HL-60 (cell line): Measurements from ENCODE around the gene SMIM5.

Source experiments
- DNase-seq, 2 experiments: peaks; one replicate each; pipeline ENCODE4 v3.0.0-alpha.2; 2010 to 2020; ENCODE audit warnings: low read depth in 1 of 2, low spot score in 1 of 2
- H3K27ac ChIP-seq: fragments of 250-450 bp; sonication (Bioruptor Pico); replicated peaks from 2 replicates; pipeline ENCODE4 v1.5.1; 2020; ENCODE audit warnings: mild to moderate bottlenecking, moderate library complexity
- H3K27me3 ChIP-seq: fragments of 250-450 bp; sonication (Bioruptor Pico); 2 replicates; pipeline ENCODE4 v1.5.1; 2021; ENCODE audit warnings: mild to moderate bottlenecking, moderate library complexity; ENCODE audit not compliant: insufficient read depth, poor library complexity, severe bottlenecking
- H3K4me3 ChIP-seq: replicated peaks from 2 replicates; pipeline ENCODE4 v1.5.1; 2011; ENCODE audit warnings: mild to moderate bottlenecking, control low read depth, low read length; ENCODE audit not compliant: insufficient read depth
- GABPA ChIP-seq: IDR thresholded peaks from 2 replicates; pipeline ENCODE4 v1.6.1; 2012; ENCODE audit warnings: low read depth
- POLR2AphosphoS5 ChIP-seq: IDR thresholded peaks from 2 replicates; pipeline ENCODE4 v1.6.1; 2012; ENCODE audit warnings: low read depth
- SPI1 ChIP-seq: IDR thresholded peaks from 2 replicates; pipeline ENCODE4 v1.6.1; 2012; ENCODE audit warnings: low read depth, mild to moderate bottlenecking, borderline replicate concordance
- long read RNA-seq: library from polyadenylated mRNA; unstranded; transcript quantifications from one replicate; pipeline ENCODE4 v2.0.0, GENCODE V29; 2020
- TF ChIP-seq, protein P1 (sequence below): IDR thresholded peaks from one replicate; pipeline ENCODE4 v1.5.1; 2011; ENCODE audit warnings: low read length, control low read depth, inconsistent platforms; ENCODE audit not compliant: insufficient read depth
- TF ChIP-seq, protein P2 (sequence below): IDR thresholded peaks from 2 replicates; pipeline ENCODE4 v1.6.1; 2012; ENCODE audit warnings: low read depth; ENCODE audit not compliant: insufficient replicate concordance

SMIM5 gene, protein sequence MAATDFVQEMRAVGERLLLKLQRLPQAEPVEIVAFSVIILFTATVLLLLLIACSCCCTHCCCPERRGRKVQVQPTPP
- long read RNA-seq = 0 reads

DNA sequence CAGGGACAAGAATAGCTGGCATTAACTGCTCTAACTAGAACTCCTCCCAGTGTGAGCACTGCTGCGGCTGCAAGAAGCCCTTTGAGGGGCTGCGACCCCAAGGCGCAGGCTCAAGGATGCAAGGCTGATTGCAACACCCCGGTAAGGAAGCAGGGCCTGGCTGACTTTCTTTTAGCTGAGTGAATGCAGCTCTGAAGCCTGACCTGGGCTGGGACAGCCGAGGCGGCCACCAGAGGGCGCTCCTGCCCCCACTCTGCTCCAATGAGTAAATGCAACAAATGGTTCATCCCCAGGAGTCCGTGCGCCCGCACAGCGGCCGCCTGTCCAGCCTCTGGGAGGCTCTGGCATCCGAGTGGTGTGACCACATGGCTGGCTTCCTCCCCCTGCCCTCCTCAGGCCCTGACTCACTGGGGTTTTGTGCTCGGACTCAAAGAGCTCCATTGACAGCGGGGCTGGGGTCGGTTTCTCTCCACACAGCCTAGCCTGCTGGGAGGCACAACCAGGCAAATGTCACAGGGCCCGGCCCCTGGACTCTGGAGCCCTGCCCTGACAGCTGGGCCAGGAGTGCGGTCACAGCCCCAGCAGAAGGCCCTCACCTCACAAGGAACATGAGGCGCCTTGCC is at the start of gene SMIM5:
TSS of gene SMIM5 (plus strand) at position 572 of the 623 bp plus-strand sequence. CDS start 6,768 bp downstream, outside the sequence.
- H3K27me3 ChIP-seq = no peaks in the 10 kb centered on the region
- no peak within 1 kb of the TSS for H3K27ac ChIP-seq
- H3K4me3 ChIP-seq = no peak within 1 kb of the TSS
- TF ChIP-seq, protein P1, sequence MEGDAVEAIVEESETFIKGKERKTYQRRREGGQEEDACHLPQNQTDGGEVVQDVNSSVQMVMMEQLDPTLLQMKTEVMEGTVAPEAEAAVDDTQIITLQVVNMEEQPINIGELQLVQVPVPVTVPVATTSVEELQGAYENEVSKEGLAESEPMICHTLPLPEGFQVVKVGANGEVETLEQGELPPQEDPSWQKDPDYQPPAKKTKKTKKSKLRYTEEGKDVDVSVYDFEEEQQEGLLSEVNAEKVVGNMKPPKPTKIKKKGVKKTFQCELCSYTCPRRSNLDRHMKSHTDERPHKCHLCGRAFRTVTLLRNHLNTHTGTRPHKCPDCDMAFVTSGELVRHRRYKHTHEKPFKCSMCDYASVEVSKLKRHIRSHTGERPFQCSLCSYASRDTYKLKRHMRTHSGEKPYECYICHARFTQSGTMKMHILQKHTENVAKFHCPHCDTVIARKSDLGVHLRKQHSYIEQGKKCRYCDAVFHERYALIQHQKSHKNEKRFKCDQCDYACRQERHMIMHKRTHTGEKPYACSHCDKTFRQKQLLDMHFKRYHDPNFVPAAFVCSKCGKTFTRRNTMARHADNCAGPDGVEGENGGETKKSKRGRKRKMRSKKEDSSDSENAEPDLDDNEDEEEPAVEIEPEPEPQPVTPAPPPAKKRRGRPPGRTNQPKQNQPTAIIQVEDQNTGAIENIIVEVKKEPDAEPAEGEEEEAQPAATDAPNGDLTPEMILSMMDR = peak; percentile 94
- TF ChIP-seq SPI1 (no peak), POLR2AphosphoS5 (no peak)
- DNase-seq = peak; percentile 65 to 80

DNA sequence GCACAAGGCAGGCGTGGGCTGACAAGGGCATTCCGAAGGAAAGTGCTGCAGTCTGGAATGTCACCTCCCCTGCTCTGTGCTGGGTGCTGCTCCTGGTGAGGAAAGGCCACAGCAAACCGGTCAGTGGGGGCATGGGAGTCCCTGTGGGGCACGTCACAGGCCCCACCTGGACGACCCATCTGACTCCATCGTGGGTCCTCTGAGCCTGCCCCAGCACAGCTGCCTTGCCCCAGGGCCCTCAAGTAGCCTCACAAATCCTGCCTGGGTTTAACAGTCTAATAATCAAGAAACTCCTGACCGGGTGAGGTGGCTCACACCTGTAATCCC is 48.4 kb upstream of the SMIM5 start:
- no peak overlapping the region for H3K4me3 ChIP-seq
- no peak for DNase-seq
- peaks cover 19% of the 10 kb centered on the region for H3K27me3 ChIP-seq
- H3K27ac ChIP-seq = no peak overlapping the region
- no peak for TF ChIP-seq GABPA
- TF ChIP-seq, protein P1 = no peak
- no peak for TF ChIP-seq SPI1
- no peak for TF ChIP-seq POLR2AphosphoS5
- TF ChIP-seq, protein P2, sequence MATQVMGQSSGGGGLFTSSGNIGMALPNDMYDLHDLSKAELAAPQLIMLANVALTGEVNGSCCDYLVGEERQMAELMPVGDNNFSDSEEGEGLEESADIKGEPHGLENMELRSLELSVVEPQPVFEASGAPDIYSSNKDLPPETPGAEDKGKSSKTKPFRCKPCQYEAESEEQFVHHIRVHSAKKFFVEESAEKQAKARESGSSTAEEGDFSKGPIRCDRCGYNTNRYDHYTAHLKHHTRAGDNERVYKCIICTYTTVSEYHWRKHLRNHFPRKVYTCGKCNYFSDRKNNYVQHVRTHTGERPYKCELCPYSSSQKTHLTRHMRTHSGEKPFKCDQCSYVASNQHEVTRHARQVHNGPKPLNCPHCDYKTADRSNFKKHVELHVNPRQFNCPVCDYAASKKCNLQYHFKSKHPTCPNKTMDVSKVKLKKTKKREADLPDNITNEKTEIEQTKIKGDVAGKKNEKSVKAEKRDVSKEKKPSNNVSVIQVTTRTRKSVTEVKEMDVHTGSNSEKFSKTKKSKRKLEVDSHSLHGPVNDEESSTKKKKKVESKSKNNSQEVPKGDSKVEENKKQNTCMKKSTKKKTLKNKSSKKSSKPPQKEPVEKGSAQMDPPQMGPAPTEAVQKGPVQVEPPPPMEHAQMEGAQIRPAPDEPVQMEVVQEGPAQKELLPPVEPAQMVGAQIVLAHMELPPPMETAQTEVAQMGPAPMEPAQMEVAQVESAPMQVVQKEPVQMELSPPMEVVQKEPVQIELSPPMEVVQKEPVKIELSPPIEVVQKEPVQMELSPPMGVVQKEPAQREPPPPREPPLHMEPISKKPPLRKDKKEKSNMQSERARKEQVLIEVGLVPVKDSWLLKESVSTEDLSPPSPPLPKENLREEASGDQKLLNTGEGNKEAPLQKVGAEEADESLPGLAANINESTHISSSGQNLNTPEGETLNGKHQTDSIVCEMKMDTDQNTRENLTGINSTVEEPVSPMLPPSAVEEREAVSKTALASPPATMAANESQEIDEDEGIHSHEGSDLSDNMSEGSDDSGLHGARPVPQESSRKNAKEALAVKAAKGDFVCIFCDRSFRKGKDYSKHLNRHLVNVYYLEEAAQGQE = no peak

DNA sequence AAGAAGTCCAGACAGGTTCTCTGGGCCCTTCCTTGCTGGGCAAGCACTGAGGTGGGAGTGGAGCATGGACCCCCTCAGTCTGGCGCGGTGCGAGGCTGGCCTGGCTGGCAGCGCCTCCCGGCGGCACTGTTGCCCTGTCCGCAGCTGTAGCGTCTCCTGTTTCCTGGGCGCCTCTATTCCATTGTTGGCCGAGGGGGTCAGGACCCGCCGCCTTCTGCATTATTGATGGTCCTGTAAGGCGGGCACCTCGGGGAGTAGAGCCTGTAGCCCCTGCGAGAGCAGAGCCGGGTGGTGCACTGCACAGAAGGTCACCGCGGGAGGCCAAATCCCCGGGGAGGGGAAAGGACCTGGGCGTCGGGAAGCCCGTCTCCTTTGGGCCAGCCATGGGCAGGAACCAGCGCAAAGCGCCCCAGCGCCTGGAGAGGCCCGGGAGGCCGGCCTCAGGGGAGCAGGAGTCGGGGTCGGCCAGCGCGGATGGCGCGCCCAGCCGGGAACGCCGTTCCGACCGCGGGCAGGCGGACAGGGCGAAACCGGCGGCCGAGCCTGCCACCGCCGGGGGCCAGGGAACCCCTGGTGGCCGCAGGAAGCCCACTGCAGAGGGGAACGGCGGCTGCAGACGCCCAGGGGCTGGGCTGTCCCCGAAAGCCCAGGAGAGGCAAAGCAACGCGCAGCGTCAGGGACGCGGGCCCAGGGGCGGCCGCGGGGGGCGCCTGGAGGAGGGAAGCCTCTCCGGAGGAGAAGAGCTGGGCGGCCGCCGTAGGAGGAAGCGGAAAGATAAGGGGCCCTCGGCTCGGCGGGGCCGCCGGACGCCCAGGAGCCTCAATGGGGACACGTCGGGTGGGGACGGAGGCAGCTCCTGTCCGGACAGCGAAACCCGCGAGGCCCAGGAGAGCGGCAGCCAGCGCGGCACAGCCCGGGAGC is 45.3 kb upstream of the SMIM5 start, which contains the start of gene MYO15B:
TSS of gene MYO15B (plus strand) at position 126 of the 921 bp plus-strand sequence. CDS start at position 384, 258 bp downstream.
- peak within 1 kb of the TSS; percentile 27 for H3K4me3 ChIP-seq
- no peak for TF ChIP-seq POLR2AphosphoS5
- 0 out of 2 replicates have a peak, but pooled peaks have one; percentile 10 for TF ChIP-seq GABPA
- TF ChIP-seq SPI1 = no peak
- H3K27me3 ChIP-seq = peaks cover 19% of the 10 kb centered on the region
- 0 out of 2 replicates have a peak within 1 kb of the TSS, but pooled peaks have one; percentile 8 for H3K27ac ChIP-seq
- peak in 1 of 2 experiments; percentile 38 for DNase-seq

DNA sequence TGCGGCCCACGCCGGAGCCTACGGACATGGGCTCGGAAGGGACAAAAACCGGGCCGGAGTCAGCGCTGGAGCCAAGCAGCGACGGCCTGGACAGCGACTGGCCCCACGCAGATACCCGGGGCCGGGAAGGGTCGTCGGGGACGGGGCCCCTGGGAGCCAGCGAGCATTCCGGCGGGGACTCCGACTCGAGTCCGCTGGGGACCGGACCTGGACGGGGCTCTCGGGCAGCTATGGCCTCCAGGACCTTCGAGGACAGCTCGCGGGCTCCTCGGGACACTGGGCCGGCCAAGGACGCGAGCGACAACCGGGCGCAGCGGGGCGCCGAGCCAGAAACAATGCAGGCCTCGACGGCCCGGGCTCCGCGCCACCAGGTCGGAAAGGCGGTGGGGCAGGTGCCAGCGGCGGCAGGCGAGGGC is 44.6 kb upstream of the SMIM5 start:
- DNase-seq = no peak

More for the DNA sequence above, 44.6 kb upstream of the SMIM5 start:
- TF ChIP-seq POLR2AphosphoS5 (no peak), SPI1 (no peak), GABPA (no peak)
- TF ChIP-seq, protein P1 = no peak
- TF ChIP-seq, protein P2 = no peak
- Histone ChIP-seq H3K4me3 (peak overlapping the region; percentile 27), H3K27ac (0 out of 2 replicates have a peak overlapping the region, but pooled peaks have one; percentile 8), H3K27me3 (peaks cover 19% of the 10 kb centered on the region)
